Measurements from ENCODE around the gene RNF227.
A peak's percentile ranks its signal among the peaks of the same experiment; 100 is the strongest.
"Not testable (repeated sequence)": the region's sequence is repeated elsewhere in the genome, so short reads cannot be mapped to it uniquely, and the experiment has no call there.

RNF227 gene

GRCh38 chr17:7887482-7888183 is 28.5 kb downstream of the RNF227 start:
- peak; percentile 99 for DNase-seq

GRCh38 chr17:7887038-7887481 is 29.0 kb downstream of the RNF227 start:
- peak; percentile 90 for DNase-seq

GRCh38 chr17:7886227-7887037 is 29.7 kb downstream of the RNF227 start:
- DNase-seq: peak; percentile 78

DNA sequence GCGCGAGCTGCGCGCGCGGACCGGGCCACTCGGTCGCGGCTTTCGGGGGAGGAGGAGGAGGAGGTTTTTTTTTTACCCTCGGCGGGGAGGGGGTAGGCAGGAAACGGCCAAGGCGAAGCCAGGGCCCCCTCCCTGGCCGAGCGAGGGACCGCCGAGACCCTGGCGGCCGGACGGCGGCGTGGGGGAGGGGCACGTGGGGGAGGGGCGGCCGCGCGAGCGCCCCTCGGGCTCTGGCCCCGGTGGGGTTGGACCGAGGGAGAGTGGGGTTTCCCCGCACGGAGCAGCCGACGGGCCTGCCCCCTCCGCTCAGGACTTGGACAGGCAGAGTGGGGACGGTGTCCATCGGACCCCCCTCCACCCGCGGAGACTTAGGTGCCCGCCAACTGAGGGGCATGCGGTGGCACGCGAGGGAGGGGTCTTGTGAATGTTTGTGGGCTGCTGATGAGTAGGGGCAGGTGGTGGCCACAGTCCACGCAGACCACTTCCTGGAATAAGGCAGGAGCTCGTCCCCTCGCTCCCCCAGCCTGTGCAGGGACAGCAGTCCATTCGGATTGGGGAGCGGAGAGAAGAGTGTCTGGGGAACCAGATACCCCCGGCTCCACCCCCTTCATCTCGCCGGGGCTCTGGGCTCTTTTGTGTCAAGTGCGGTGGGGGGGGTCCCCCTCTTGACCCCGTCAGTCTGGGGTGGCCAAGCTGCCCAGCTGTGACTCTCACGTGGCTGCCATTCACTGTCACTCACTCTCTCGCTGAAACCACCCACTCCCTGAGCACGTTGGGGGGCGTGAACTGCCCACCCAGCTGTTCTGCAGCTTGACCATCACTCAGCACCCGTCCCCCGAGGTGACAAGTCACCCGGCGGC is 30.5 kb downstream of the RNF227 start:
- peak; percentile 84 for DNase-seq

GRCh38 chr17:7884581-7885366 is 31.3 kb downstream of the RNF227 start:
- peak; percentile 74 for DNase-seq

GRCh38 chr17:7883781-7884386 is 32.2 kb downstream of the RNF227 start:
- DNase-seq: peak; percentile 78

DNA sequence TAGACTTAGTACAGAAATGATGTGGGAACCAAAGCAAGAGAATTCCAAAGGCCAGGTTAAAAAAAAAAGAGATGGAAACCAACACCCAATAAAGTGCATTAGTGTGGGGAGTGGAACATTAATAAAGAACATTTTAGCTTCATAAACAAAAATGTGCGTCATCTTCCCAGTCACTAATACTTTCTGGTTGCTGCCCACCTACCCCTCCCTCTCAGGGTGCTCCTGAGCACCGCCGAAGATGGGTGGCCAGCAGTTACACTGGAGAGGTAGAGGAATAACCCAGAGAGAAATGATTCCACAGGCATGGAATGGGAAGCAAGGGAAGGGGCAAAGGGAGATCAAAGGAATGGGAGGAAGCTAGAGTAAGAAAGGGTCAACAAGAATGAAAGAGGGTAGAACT is 33.5 kb downstream of the RNF227 start:
- DNase-seq: no peak

GRCh38 chr17:7882068-7882467 is 34.0 kb downstream of the RNF227 start:
- DNase-seq: peak; percentile 95

DNA sequence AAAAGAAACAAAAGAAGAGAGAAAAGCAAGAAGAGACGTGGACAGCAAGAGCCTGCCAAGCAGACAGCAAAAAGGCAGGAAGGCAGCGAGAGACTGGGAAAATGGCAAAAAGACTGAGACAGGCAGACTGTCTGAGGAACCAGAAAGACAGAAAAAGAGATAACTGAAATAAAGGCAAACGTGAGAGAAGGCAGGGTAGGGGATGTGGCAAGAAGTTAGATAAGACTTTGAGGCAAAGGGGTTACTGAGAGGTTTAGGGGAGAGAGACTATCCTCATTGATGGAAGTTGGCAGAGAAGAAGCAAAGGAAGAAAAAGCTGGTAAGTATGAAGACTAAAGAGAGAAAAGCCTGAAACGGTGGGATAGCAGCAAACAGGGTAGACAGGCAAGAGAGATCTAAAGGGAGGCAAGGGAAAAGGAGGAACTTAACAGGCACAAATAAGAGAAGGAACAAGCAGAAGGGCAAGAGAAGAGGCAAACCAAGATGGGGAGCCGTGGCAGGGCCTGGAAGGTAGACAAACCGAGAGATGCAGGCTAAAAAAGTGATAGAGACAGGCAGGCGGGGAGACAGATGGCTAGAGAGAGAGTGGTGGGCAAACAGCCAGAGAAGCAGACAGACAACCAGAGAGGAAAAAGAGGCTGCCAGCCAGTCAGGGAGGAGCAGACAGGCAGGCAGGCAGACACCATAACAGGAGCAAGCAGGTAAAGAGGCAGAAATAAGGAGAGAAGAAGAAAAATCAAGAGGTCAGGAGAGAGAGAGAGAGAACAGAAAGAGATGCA is 34.6 kb downstream of the RNF227 start:
- peak; percentile 86 for DNase-seq

GRCh38 chr17:7880076-7880868 is 35.8 kb downstream of the RNF227 start:
- DNase-seq: no peak

DNA sequence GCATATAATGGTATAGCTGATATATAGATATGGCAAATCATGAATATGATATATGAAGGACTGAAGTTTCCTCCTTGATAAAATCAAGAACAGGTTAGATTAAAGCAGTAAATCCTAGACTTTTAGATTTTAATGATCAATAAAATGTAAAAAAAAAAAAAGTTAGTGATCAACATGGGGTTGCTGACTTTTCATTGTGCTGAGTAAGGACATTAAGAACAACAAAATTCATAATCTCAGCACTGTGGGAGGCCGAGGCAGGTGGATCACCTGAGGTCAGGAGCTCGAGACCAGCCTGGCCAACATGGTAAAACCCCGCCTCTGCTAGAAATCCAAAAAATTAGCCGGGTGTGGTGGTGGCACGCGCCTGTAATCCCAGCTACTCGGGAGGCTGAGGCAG is 37.9 kb downstream of the RNF227 start:
- DNase-seq: no peak

- no peak for DNase-seq
Measured at GRCh38 chr17:7875804-7876370, 40.2 kb downstream of the RNF227 start.

GRCh38 chr17:7873051-7873450 is 43.0 kb downstream of the RNF227 start:
- no peak for DNase-seq

GRCh38 chr17:7867881-7868329 is 48.2 kb downstream of the RNF227 start:
- no peak for DNase-seq

DNA sequence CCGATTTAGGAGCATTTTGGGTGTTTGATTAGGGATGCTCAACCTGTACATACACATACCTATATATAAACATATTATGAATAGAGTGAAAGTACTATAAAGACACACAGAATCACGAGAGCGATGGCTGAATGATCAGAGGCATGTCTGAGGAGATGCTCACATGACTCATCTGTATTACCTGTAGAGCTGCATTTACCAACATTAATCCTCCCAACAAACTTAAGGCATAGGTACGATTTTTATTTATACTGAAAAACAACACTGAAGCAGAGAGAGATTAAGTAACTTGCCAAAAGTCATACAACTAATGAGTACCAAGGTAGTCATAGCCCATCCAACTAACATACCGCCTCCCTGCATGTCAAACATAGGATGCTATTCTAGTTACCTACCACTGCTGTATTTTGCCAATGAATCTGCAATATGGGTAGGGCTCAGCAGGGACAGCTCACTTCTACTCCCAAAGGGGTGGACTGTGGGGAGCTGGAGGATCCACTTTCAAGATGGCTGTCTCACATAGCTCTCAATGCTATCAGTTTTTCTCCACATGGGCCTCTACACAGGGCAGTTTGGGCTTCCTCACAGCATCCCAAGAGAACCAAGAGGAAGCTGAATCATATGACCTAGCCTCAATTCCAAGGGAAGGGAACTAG is 51.0 kb downstream of the RNF227 start:
- DNase-seq: no peak

DNA sequence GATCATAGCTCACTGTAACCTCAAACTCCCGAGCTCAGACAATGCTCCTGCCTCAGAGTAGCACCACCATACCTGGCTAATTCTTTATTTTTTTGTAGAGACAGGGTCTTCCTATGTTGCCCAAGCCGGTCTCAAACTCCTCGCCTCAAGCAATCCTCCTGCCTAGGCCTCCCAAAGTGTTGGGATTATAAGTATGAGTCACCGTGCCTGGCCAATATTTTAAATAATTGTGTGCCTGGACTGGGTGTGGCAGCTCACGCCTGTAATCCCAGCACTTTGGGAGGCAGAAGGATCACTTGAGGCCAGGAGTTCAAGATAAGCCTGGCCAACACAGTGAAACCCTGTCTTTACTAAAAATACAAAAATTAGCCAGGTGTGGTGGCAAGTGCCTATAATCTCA is 51.7 kb downstream of the RNF227 start:
- not testable (repeated sequence) for DNase-seq

Data from DMS53 (cell line).